ENCODE measurements around the gene BBIP1. TPM values are rescaled to one million over a fixed set of nuclear protein-coding genes. Genes with fewer than 3 reads are reported as not detected.
A peak's percentile ranks its signal among the peaks of the same experiment; 100 is the strongest.

BBIP1 gene
- total and polyA plus RNA-seq, 7 experiments from 2014 or later, result 22.2 to 64.2 (median 36.3) TPM

GRCh38 chr10:110851020-110851612, 67.9 kb downstream of the BBIP1 start:
- H3K4me3 Mint-ChIP-seq, result peak overlapping the region; percentile 26 to 80 (median 68)
- DNase-seq (no peak), ATAC-seq (peak; percentile 51)
- ChIA-PET POLR2A (interaction anchor here (0.6 to 4.1 kb wide), 8 partner anchors 9 to 48 kb away, joined by 3 to 28 read pairs (median 4); no protein-coding TSS in a partner anchor), CTCF (interaction anchor here (0.6 to 1.3 kb wide), 3 partner anchors 9 to 184 kb away, joined by 3 to 5 read pairs (median 3); no protein-coding TSS in a partner anchor)
- Histone ChIP-seq H3K27ac (ENCODE audit: low read depth, low read length) (peak overlapping the region; percentile 29), H3K4me3 (ENCODE audit: low read length) (no peak overlapping the region), H3K27me3 (ENCODE audit: control insufficient read depth in 2 of 2, insufficient read depth in 2 of 2, low read length in 2 of 2) (no peaks in the 10 kb centered on the region), H3K4me1 (ENCODE audit: control insufficient read depth in 2 of 2, insufficient read depth in 2 of 2, low read length in 2 of 2) (peaks cover 60 to 76% of the 10 kb centered on the region in 2 donors), H3K9me3 (ENCODE audit: control insufficient read depth in 2 of 3, low read length in 3 of 3) (no peaks in the 10 kb centered on the region), H3K36me3 (ENCODE audit: control insufficient read depth in 2 of 3, insufficient read depth in 3 of 3, low read length in 3 of 3) (no peaks in the 10 kb centered on the region)
- peaks cover 0 to 4% (median 0%) of the 10 kb centered on the region in 11 donors for H3K9me3 Mint-ChIP-seq
- intact Hi-C loops (cut with micrococcal nuclease), result loop anchor here in 1 of 2 donors (1.0 kb wide), 1 partner anchor 9 kb away; no protein-coding TSS in a partner anchor
- peaks cover 0 to 19% (median 0%) of the 10 kb centered on the region in 5 donors for H3K36me3 Mint-ChIP-seq
- no peaks in the 10 kb centered on the region for H3K27me3 Mint-ChIP-seq
- peak overlapping the region; percentile 43 to 88 (median 67) for H3K27ac Mint-ChIP-seq
- H3K4me1 Mint-ChIP-seq, result peaks cover 45 to 88% (median 83%) of the 10 kb centered on the region in 7 donors

- peak overlapping the region in 3 of 9 donors; percentile 43 to 79 (median 67) for H3K27ac Mint-ChIP-seq
- CTCF ChIA-PET, result interaction anchor here (1.1 to 1.3 kb wide), 2 partner anchors 8 to 10 kb away, joined by 3 read pairs; no protein-coding TSS in a partner anchor
- H3K9me3 Mint-ChIP-seq, result peaks cover 0 to 1% (median 0%) of the 10 kb centered on the region in 11 donors
- H3K36me3 ChIP-seq (ENCODE audit: control insufficient read depth in 2 of 3, insufficient read depth in 3 of 3, low read length in 3 of 3), result no peaks in the 10 kb centered on the region
- peak; percentile 72 for ATAC-seq
- peak overlapping the region in 3 of 10 donors; percentile 23 to 80 (median 67) for H3K4me3 Mint-ChIP-seq
- H3K4me1 ChIP-seq (ENCODE audit: control insufficient read depth in 2 of 2, insufficient read depth in 2 of 2, low read length in 2 of 2), result peaks cover 57 to 75% of the 10 kb centered on the region in 2 donors
- no peaks in the 10 kb centered on the region for H3K9me3 ChIP-seq (ENCODE audit: control insufficient read depth in 2 of 3, low read length in 3 of 3)
- POLR2A ChIA-PET, result interaction anchor here (0.8 to 4.1 kb wide), 4 partner anchors 11 to 47 kb away, joined by 3 to 28 read pairs (median 4); no protein-coding TSS in a partner anchor
- no peak overlapping the region for H3K4me3 ChIP-seq (ENCODE audit: low read length)
- no peak for DNase-seq
- peaks cover 0 to 11% (median 0%) of the 10 kb centered on the region in 5 donors for H3K36me3 Mint-ChIP-seq
- no peaks in the 10 kb centered on the region for H3K27me3 Mint-ChIP-seq
- peaks cover 50 to 87% (median 79%) of the 10 kb centered on the region in 7 donors for H3K4me1 Mint-ChIP-seq
- intact Hi-C loops (cut with micrococcal nuclease), result no loop called here
- H3K27me3 ChIP-seq (ENCODE audit: control insufficient read depth in 2 of 2, insufficient read depth in 2 of 2, low read length in 2 of 2), result no peaks in the 10 kb centered on the region
- H3K27ac ChIP-seq (ENCODE audit: low read depth, low read length), result no peak overlapping the region
Observed at GRCh38 chr10:110850099-110850498, 68.9 kb downstream of the BBIP1 start.

Other genes starting within 250 kb of the BBIP1 start
- gene PDCD4, start 47.3 kb downstream of the BBIP1 start, total RNA-seq, result 100 to 1,000 TPM in 4 of 5 experiments, 10 to 100 TPM in 1; 93.7 to 283 (median 223) TPM
- gene PDCD4, start 47.3 kb downstream of the BBIP1 start, polyA plus RNA-seq, result 100 to 1,000 TPM; 253 to 295 TPM
- 10 to 100 TPM; 48.2 to 71.7 (median 60.6) TPM for gene SHOC2, start 424 bp upstream of the BBIP1 start, total RNA-seq
- 10 to 100 TPM; 51.6 to 60.2 TPM for gene SHOC2, start 424 bp upstream of the BBIP1 start, polyA plus RNA-seq
- gene ADRA2A, start 157.8 kb upstream of the BBIP1 start, total RNA-seq, result under 1 TPM in 1 of 5 experiments, not detected in 4; 0.22 TPM
- gene ADRA2A, start 157.8 kb upstream of the BBIP1 start, polyA plus RNA-seq, result not detected